Measurements from ENCODE around the gene SAXO1.
"Not testable (repeated sequence)": the region's sequence is repeated elsewhere in the genome, so short reads cannot be mapped to it uniquely, and the experiment has no call there.

SAXO1 gene

DNA sequence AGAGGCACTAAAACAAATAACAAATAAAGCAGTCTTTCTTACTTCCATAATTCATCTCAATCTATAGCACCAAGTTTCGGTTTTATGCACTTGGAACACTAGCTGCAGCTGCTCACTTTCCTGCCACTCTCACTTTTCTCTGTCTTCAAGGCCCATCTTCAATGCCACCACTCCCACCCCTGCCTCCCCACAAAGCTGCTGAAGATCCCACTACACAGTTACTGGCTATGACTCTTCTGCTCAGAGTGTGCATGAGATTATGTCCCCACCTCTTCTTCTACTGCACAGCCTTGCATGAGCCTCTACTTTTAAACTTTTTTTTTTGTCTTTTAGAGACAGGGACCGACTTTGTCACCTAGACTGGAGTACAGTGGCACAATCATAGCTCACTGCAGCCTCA, 77.4 kb downstream of the SAXO1 start:
- no peak for DNase-seq

DNA sequence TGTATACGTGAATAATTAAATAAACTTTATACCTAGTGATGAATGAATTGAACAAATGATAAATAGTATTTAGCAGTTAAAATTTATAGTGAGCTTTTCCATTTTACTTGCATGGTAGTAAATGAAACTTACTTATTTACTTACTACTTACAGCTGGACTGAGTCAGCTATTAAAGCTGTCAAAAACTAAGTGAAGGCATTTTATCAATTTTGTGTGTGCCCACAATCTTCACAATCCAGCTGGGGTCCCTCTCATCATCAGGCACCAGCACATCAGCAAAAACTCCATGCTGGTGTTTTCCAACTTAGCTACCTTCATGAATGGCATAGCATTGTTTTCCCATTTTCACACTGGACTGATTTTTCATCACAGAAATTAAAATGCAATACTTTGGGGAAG, 81.1 kb downstream of the SAXO1 start:
- DNase-seq = no peak

DNA sequence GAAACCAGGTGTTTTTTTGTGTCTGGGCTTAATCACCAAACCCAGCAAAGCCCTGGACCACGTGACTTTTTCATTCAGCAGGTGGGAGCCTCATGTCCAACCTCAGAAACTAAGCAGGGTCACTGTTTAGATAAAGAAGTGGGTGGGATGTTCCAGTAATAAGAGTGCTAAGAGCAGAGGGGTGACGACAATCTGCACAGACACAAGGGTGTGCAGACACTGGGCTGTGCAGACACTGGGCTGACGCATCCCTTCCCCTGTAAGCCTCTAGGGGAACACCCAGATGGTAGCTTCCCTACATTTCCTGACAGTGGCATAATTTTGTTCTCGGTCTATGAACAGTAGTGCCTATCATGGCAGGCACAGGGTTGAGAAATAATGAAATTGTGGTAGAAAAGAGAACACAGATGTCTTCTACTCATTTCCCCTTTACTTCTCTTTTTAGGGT, 85.1 kb downstream of the SAXO1 start:
- no peak for DNase-seq

DNA sequence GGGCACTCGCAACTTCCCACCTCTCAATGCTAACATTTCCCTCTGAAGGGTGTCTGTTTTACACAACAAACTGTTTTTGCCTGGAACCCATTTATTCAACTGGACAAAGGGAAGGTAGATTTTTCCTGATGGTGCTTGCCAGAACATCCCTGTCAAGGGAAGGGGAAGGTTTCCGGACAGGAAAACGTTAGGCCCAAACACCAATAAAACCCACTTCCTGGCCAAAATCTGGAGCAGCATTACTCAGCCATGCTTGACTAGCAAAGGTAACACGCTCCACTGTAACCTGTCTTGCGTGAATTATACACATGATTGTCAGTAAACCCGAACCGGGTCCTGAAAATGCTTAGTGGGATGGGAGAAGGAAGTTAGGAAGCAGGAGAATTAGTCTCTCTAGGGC, 90.2 kb downstream of the SAXO1 start:
- no peak for DNase-seq

DNA sequence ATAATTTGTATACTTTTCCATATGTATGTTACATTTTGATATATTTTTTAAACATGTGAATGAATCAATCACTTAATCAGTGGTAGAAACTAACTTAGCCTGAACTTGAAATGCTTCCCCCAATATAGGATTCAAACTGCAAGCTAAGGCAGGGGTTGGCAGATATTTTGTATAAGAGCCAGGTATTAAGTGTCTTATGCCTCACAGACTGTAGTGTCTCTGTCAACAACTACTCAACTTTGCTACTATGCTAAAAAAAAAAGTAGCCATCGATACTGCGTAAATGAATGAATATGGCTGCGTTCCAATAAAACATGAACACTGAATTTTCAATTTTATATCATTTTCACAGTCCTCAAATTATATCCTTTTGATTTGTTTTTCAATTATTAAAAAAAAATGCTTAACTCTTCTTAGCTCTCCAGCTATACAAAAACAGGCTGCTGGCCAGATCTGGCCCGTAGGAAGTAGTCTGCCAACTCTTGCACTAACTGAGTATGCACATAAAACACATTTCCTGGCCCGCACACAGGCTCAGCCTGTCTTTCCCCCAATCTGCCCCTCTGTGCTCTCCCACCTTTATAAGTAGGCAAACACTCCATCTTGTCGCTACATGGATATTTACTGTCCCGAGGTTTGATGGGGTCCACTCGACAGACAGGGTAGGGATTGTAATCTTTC, 91.8 kb downstream of the SAXO1 start:
- no peak for DNase-seq

DNA sequence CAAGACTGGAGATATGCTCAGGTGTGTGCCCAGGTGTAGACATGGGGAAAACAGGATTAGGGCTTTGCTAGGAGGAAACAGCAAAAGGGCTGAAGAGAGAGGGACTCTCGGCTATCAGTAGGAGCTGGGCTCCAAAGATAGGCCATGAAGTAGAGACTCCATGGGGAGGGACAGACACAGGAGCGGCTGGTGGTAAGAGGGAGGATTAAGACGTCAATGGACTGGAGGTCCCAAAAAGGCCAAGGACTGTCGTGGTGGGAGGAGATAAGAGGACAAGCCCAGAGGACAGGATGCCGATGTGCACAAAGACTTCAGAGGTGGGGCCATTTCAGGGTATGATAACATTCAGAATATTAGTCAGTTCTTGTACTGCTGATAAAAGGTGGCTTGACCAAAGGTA, 93.1 kb downstream of the SAXO1 start:
- DNase-seq = no peak

DNA sequence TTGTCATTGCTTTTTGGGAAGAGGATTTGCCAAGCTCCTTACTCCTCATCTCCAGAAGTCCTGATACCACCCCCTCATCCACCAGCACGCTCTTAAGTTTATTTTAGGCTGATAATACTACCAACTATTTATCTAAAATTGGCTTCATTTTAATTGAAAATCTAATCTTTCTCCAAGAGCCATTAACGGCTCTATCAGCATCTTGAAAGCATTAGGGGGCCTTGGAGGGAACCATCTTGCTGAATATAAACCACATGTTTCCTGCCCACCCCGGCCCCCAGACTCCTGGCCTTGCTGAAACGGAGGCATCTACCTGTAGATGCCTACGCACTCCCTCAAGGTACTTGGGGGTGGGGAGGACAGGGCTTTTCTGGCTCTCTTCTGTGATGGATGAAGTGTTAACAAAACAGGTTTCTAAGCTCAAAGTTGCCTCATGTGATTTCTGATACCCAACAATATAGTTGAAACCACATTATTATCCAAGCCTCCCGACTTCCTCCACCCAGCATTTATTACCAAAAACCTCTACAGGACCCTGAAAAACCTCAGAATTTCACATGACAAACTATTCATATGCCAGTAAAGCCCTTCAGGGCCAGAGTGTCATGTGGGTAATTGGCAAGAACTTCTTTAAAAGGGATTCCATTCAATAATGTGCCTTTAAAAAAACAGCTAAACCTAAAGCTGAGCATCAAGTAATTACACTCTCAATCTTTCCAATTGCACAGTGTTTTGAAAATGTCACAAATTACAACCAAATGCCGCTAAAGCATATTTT, 96.7 kb downstream of the SAXO1 start:
- no peak for DNase-seq

DNA sequence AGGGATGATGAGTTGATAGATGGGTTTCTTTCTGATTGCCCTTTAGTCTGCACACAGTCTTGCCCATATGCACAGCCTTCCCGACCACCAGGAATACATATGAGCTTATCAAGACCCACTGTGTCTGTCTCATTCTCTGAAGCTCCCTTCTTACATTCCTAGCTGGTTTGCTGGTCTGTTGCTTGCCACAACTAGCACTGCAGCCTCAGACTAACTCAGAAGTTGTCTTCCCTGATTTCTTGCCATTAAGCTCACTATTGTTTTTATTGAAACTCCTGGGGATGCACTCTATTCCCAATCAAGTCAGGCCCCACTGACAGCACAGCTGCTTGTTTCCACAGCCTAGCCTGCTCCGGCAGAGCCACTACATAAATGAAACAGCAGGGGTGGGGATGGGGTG, 97.5 kb downstream of the SAXO1 start:
- DNase-seq = no peak

DNA sequence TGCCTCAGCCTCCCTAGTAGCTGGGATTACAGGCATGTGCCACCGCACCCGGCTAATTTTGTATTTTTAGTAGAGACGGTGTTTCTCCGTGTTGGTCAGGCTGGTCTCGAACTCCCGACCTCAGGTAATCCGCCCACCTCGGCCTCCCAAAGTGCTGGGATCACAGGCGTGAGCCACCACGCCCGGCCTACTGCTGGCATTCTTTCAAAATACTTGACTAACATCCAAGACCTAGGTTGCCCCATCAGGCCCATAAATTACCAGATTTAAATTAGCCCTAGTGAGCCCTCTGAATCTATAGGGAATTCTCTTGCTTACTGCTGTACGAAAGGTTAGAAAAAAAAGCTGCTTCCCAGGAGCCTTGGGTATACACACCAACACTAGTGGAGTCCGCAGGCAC, 102.4 kb downstream of the SAXO1 start:
- not testable (repeated sequence) for DNase-seq

DNA sequence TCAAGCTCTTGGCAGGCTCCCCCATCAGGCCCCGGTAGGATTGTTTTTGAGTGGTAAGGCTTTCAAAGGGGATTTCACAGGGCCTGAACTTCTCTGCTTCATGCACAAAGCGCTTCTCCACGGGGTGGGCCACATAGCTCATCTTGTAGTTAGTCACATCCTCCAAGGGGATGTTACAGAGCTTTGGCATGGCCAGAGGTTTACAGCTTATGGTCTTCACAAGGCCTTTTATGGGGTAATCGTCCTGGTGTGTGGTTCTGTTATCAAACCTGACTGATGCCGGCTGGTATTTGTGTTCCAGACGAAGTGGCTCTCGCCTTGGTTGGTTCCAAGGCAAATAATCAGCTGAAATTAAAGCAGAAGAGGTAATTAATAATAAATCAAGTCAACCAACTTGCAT, 104.3 kb downstream of the SAXO1 start:
- DNase-seq = no peak

DNA sequence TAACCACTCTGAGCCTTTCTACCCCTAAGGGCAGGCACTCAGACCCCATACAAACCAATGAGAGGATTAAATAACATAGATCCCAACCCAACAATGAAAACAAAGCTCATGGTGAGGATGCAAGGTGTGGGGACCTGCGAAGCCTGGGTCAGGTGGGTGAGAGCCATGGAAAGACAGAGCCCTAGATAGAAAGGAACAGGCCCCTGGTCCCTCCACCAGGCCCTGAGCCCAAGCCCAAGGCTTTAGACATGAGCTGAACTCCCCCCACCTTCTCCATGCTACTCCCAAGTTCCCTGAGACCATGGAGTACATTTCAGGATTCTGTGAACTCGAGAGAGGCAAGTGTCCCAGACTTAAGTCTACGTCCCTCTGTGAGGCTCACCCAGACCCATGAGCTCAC, 106.5 kb downstream of the SAXO1 start:
- DNase-seq = no peak

DNA sequence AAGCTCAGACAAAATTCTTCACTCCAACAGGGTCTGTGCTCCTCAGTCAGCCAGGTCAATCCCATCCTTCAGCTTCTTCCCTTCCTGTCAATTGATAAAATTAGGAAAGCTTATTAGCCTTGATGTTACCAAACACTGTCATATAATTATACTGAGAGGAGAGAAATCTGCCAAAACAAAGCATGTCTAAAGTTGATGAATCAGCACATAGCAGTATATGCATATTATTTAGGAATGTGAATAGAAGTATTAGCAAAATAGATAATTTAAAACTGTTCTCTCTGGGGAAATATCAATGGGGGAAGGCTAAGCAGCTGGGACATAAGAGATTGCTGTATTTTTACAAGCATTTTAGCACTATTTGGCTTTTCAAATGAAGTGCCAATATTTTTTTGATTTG, 107.1 kb downstream of the SAXO1 start:
- DNase-seq = no peak

DNA sequence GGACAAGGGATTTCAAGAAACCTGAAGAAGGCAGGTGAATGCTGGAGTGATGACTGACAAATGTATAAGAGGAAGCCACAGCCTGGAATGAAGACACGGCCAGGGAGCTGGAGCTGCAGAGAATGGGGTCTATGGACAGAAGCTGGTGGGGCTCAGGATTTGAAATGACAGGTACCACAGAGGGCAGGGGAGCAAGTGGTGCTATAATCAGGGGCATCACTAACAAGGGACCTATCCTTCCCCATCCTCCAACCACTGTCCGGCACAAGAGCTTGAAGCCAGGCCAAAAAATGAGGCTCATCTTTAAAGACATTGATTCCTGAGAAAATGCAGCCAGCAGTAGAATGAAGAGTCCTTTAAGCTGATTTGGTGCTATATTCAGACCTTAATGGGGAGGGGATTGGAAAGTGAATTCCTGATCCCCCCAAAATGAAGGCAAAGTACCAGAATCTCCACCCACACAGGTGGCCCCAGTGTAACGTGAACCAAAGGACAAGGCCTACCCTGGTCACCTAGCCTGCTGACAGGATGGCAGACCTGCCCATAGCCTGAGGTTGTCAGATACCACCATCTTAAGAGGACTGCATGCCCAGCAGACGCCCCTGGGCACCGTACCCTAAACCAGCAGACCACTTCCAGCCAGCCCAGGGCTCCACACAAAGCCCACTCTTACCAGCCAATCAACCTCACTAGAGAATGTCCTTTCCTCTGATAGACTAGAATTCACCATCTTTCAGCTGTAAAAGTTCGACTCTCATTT, 109.2 kb downstream of the SAXO1 start:
- no peak for DNase-seq

DNA sequence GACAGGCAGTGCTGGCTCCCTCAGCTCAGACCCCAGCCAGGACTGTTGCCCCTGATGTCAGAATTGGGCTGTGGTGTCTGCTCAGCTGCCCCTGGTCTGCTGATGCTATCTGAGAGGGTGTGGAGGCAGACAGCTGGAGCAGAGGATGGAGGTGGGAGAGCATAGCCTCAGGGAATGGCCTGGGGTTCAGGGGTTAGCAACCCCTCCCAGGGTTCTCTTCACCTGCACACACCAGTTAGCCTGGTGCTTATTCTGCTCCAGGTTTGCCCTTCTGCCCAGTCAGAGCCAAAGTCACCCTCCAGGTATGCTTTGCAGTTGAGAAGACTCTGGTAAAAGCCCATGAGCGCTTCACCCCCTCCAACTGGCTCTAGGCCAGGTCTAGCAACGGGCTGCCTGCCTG, 109.8 kb downstream of the SAXO1 start:
- no peak for DNase-seq

DNA sequence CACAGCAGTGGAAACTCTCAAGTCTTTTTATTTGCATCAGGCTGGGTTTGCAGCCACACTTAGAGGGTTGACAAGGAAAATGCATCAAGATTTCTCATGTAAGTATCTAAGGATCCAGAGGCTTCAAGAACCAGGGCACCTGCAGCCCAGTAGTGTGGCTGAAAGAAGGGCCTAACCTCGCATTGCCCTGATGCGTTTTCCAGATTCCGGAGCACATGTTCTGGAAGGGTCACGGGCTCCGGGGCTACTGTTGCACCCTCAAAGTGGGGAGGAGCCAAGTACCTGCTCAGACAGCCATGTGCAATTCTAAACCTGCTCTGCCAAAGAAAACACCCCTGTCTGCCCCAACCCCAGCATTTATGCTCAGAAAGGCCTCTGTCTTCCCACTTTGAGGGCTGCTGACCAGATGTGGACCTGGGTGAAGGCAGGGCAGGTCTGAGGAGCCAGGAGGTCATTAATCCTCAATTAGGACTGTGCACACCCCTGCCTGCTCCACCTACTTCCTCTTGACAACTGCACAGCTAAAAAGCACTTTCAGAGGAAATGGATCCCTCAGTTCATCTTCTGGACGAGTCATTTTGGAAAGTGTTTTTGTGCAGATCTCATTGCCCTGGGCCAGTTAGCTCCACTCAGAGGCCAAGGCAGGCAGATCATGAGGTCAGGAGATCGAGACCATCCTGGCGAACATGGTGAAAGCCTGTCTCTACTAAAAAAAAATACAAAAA, 110.7 kb downstream of the SAXO1 start:
- no peak for DNase-seq

DNA sequence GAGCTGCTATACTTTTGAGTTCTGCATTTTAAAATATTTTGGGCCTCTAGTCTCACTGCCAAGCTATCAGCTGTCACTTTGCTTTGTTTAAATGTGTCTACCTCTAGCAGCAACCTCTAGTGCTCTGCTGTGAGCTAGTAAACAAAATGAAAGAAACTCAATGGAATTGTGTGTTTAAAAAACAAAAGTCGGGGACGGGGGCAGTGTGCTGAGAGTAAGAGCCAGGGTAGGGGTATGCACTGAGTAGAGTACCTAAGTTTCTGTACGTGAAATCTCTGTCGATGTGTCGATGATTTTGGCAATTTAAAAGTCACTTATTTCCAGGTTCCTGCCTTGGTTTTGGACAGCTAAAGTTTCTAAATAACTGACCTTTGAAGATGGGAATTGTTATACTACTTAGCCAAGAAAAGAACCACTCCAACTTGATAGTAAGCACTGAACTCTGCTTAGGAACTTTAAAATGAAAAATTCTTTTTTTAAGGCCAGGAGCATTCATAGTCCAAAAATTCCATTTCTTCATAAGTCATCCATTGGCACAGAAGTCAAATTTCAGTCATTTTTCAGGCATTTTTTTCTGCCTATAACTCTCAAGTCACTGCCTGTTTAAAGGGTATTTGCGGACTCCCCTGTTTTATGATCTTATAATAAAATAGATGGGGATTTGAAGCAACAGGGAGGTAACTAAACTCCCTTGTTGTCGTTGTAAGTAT, 111.5 kb downstream of the SAXO1 start:
- no peak for DNase-seq

DNA sequence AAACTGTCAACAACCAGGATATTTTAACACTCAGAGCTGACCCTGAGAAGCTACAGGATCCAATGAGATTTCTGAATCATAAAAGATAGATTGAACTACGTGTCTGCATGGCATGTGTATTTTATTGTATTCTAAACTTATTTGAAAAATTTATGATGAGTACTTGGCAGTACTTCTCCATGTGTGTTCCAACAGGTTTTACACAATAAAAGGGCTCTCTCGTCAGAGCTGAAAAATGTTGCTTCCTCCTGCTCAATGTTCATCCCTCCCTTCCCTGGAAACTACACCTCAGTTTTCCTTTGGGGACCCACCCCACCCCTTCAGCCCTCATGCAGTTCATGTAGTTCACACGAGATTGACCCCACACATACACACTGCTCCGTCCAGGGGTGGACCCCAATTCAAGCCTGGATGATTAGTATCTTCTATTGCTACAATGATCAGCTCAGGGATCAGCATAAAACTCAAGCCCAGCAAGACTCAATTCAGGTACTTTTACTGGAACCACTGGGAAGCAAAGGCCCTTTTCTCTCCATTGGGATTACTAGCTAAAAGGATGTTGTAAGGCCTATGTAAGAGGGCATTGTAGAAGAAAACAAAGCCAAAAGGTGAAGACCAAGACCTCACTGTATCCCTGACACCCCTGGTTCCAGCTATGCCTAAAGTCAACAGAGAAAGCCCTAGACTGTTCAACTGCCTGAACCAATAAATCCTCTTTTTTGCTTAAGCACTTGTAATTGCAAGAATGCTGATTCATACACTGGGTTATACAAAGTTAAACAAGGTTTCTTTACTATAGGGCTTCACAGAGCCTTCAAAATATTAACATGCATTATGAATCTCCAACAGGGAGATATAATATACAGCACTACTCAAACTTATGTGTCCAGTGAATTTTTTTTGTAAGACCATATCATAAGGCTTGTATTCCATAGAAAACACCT, 112.6 kb downstream of the SAXO1 start:
- DNase-seq = no peak

DNA sequence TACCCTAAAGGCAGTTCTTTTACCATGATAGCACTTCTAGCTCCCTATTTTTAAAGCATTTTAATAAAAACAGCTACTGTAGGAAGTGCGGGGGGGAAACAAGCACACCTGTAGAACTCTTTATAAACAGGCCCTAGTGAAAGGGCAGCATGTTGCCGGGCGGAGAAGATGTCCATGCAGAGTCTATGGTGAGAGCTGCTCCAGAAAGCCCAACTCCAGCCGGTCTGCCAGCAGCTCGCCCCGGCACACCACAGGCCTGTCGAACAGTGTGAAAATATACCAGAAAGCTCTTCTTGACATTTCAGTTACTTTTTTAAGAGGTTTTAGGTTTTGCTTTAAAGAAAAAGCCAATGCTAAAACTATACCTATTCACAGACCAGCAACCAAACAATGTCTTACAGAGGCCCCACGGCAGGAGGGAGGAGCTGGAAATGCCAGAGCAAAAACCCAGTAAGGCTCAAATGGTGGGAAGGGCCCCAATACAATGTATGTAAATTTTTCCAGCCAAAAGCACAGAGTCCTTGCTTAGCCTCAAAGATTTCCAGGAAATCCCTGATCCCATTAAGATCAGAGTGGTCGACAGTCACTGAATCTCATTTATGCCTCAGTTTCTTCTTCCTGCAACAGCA, 121.2 kb downstream of the SAXO1 start:
- DNase-seq = no peak

DNA sequence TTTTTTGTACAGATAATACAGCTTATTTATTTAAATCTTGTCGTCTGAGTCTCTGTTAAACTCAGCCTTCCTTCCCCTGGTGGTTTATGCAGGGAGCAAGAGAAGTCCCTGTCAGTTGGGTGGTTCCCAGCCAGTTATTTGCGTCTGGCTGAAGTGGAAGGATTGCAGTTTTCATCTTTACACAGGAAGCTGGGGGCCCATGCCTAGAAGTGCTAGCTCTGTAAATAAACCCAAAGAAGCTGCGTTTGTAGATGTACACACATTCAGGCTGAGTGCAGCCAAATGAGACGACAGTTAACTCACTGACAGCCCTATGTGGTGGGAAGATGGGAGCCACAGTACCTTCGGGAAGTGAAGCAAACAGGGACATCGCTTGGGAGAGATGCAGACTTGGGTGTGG, 122.1 kb downstream of the SAXO1 start:
- DNase-seq = no peak

DNA sequence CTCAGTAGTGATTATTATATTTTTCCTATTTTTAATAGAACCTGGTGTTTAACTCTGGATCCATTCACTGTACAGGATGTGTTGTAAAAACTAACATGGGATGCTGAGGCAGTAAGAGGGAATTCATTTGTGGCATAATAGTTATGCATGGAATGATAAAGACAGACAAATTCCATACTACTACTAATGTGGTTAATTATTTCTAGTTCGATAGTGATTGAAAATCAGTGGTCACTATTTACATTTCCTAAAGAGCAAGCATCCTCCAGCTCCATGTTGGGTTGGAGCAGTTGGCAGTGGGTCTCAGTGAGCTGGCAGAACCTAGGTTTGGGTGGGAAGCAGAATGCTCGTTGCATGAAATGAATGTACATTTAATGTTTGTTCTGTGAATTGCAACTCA, 122.6 kb downstream of the SAXO1 start:
- DNase-seq = no peak

Data from SIG-M5 (cell line).